K562 (cell line): ENCODE data around the gene ACRBP. TPM values are rescaled to one million over a fixed set of nuclear protein-coding genes. Genes with fewer than 3 reads are reported as not detected.
A peak's percentile ranks its signal among the peaks of the same experiment; 100 is the strongest.

ENCODE experiments used
- ATF7 ChIP-seq: fragments of 450-650 bp; IDR thresholded peaks from 2 replicates; pipeline ENCODE4 v1.7.1; 2014; ENCODE audit warnings: mild to moderate bottlenecking, moderate library complexity
- ETS1 ChIP-seq: conservative IDR thresholded peaks from 2 replicates; pipeline ENCODE4 v1.6.1; 2011; ENCODE audit warnings: low read depth, mild to moderate bottlenecking, low read length; ENCODE audit not compliant: control insufficient read depth
- FOXJ2 ChIP-seq: fragments of 200-800 bp; sonication (Bioruptor generic); IDR thresholded peaks from 2 replicates; pipeline ENCODE4 v1.6.1; 2016; ENCODE audit warnings: missing genetic modification characterization, missing compliant biosample characterization
- GABPB2 ChIP-seq: fragments of 250-450 bp; sonication (Bioruptor Pico); conservative IDR thresholded peaks from 2 replicates; pipeline ENCODE4 v1.5.1; 2021; ENCODE audit warnings: mild to moderate bottlenecking
- HDAC2 ChIP-seq: fragments of 450-650 bp; IDR thresholded peaks from 2 replicates; pipeline ENCODE4 v1.6.1; 2016; ENCODE audit warnings: mild to moderate bottlenecking
- HNRNPUL1 ChIP-seq: fragments of 200-400 bp; formaldehyde crosslinking; IDR thresholded peaks from 2 replicates; pipeline ENCODE4 v1.6.1; 2017; ENCODE audit warnings: low read length
- IRF9 ChIP-seq: fragments of 450-650 bp; IDR thresholded peaks from 2 replicates; pipeline ENCODE4 v1.6.1; 2016; ENCODE audit warnings: missing biosample characterization, missing genetic modification characterization
- KDM2B ChIP-seq: fragments of 250-450 bp; sonication (Bioruptor Pico); IDR thresholded peaks from 2 replicates; pipeline ENCODE4 v1.8.0; 2021; ENCODE audit warnings: mild to moderate bottlenecking, moderate library complexity
- KHSRP ChIP-seq: fragments of 450-650 bp; IDR thresholded peaks from 2 replicates; pipeline ENCODE4 v1.6.1; 2017
- MAFG ChIP-seq: fragments of 450-650 bp; conservative IDR thresholded peaks from 2 replicates; pipeline ENCODE4 v1.6.1; 2016; ENCODE audit warnings: missing genetic modification characterization, missing compliant biosample characterization
- PCBP1 ChIP-seq: fragments of 200-400 bp; formaldehyde crosslinking; IDR thresholded peaks from 2 replicates; pipeline ENCODE4 v1.6.1; 2018; ENCODE audit warnings: mild to moderate bottlenecking, low read depth, low read length; ENCODE audit not compliant: poor library complexity, severe bottlenecking
- PYGO2 ChIP-seq: fragments of 450-650 bp; IDR thresholded peaks from 2 replicates; pipeline ENCODE4 v1.6.1; 2016; ENCODE audit warnings: mild to moderate bottlenecking, missing genetic modification characterization, moderate library complexity, missing compliant biosample characterization
- RAD51 ChIP-seq: fragments of 450-650 bp; IDR thresholded peaks from 2 replicates; pipeline ENCODE4 v1.7.1; 2016; ENCODE audit warnings: low read depth, mild to moderate bottlenecking, borderline replicate concordance
- RBM15 ChIP-seq: fragments of 200-400 bp; formaldehyde crosslinking; IDR thresholded peaks from 2 replicates; pipeline ENCODE4 v1.6.1; 2018; ENCODE audit warnings: mild to moderate bottlenecking, low read length, moderate library complexity; ENCODE audit not compliant: insufficient read depth
- SMARCB1 ChIP-seq: IDR thresholded peaks from 2 replicates; pipeline ENCODE4 v1.6.1; 2011; ENCODE audit warnings: improper control_type of control experiment, low read depth; ENCODE audit not compliant: insufficient read length
- TEAD4 ChIP-seq, 2 experiments: sonication (generic) in 1 of 2; formaldehyde crosslinking in 1 of 2; IDR thresholded peaks; 2 replicates each; pipeline versions ENCODE4 v1.6.1 to v1.8.0; 2012 to 2022; ENCODE audit warnings: borderline replicate concordance in 1 of 2, inconsistent platforms in 1 of 2, low read length in 1 of 2, mild to moderate bottlenecking in 1 of 2, missing genetic modification reagents in 1 of 2
- ZBTB8A ChIP-seq: fragments of 450-650 bp; IDR thresholded peaks from 2 replicates; pipeline ENCODE4 v1.6.1; 2018; ENCODE audit warnings: mild to moderate bottlenecking, moderate library complexity; ENCODE audit not compliant: partially characterized antibody
- ZNF165 ChIP-seq: fragments of 250-450 bp; sonication (Bioruptor Pico); IDR thresholded peaks from 2 replicates; pipeline ENCODE4 v1.4.0; 2020; ENCODE audit warnings: borderline replicate concordance
- ZNF699 ChIP-seq: fragments of 250-450 bp; sonication (Bioruptor Pico); IDR thresholded peaks from 2 replicates; pipeline ENCODE4 v1.8.0; 2021; ENCODE audit warnings: mild to moderate bottlenecking, moderate library complexity; ENCODE audit not compliant: insufficient replicate concordance
- ZSCAN32 ChIP-seq: fragments of 450-650 bp; formaldehyde crosslinking; IDR thresholded peaks from 2 replicates; pipeline ENCODE4 v1.4.0; 2020; ENCODE audit warnings: mild to moderate bottlenecking, moderate library complexity
- polyA plus RNA-seq, 8 experiments: library from polyadenylated mRNA; depleted of rRNA in 4 of 8; stranded (reverse) in 5 of 8; unstranded in 3 of 8; fragments of >200 nt; fragmentation: Nextera tagmentation in 2 of 8; fragmentation: Illumina TruSeq in 1 of 8; extraction: Ambion mirVana in 2 of 8; extraction: Trizol in 1 of 8; gene quantifications; 2 replicates each; pipeline versions ENCODE4 v1.2.1 to v1.2.3, GENCODE V29; 2011 to 2014; ENCODE audit warnings: inconsistent platforms in 1 of 8, missing spikeins in 1 of 8
- total RNA-seq, 7 experiments: library from RNA; depleted of rRNA in 6 of 7; stranded (reverse); fragments of >200 nt in 6 of 7; fragmentation: Illumina TruSeq in 2 of 7; extraction: Trizol in 2 of 7; gene quantifications; 2 replicates each; pipeline versions ENCODE4 v1.2.1 to v1.2.3, GENCODE V29; 2011 to 2021; ENCODE audit warnings: low replicate concordance in 1 of 7
- TF ChIP-seq, protein P1 (sequence below): IDR thresholded peaks from 2 replicates; pipeline ENCODE4 v1.6.1; 2016; ENCODE audit warnings: missing genetic modification characterization, missing compliant biosample characterization
- TF ChIP-seq, protein P2 (sequence below): fragments of 250-450 bp; sonication (Bioruptor Pico); IDR thresholded peaks from 2 replicates; pipeline ENCODE4 v1.6.1; 2021; ENCODE audit warnings: mild to moderate bottlenecking
- TF ChIP-seq, protein P3 (sequence below): IDR thresholded peaks from 2 replicates; pipeline ENCODE4 v1.6.1; 2011; ENCODE audit warnings: borderline replicate concordance, low read depth, mild to moderate bottlenecking, moderate library complexity, low read length; ENCODE audit not compliant: insufficient read depth, poor library complexity, severe bottlenecking

Gene ACRBP
- total and polyA plus RNA-seq, 9 of the 15 experiments (the other 6 are each of a cell fraction or from before 2014, with no cell fraction given), result 3.1 to 31.8 (median 8.4) TPM

DNA sequence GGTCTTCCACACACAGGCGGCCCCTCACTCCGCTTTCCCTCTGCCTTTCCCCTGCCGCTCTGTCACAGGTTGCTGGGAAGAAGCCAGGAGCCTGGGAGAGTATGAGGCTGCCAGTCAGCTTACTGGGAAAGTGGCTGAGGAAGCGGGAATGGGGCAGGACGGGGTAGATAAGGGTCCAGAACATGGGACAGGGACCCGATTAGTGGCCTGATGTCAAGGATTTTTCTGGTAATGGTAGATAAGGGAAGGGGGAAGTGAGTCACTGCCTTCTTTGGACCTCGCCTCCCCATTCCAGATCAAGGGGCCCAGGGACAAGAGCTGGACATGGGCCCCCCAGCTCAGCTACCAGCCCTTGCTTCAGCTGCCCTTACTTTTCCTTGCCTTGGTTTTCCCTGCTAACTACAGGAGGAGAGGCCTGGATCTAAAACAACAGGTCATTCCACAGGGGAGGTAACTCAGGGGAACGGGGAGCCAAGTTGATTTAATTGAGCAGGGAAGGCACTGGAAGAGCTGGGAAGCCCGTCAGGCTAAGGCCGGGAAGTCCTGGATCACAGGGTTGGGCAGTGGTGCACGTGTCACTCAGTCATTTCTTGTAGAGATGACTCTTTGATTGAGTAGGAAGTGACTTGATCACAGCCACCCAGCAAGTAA lies 8.0 kb downstream of the ACRBP start (continued):
- TF ChIP-seq SMARCB1 (no peak), PYGO2 (no peak), PCBP1 (no peak), MAFG (tag) (no peak), GABPB2 (CRISPR knock-in tag) (no peak), TEAD4 (IDR thresholded peaks at IDR 0.05; ENCODE audit: low read length) (peak; percentile 92), TEAD4 (CRISPR knock-in tag; IDR thresholded peaks at IDR 0.05; ENCODE audit: borderline replicate concordance) (no peak), ZNF165 (CRISPR knock-in tag) (no peak), HNRNPUL1 (no peak), FOXJ2 (no peak), ATF7 (peak; percentile 70), RBM15 (no peak), RAD51 (no peak), KDM2B (no peak), HDAC2 (peak; percentile 83), ZNF699 (no peak), KHSRP (no peak), ZBTB8A (no peak), ETS1 (no peak), IRF9 (no peak), ZSCAN32 (CRISPR knock-in tag) (no peak)
- TF ChIP-seq, protein P1, sequence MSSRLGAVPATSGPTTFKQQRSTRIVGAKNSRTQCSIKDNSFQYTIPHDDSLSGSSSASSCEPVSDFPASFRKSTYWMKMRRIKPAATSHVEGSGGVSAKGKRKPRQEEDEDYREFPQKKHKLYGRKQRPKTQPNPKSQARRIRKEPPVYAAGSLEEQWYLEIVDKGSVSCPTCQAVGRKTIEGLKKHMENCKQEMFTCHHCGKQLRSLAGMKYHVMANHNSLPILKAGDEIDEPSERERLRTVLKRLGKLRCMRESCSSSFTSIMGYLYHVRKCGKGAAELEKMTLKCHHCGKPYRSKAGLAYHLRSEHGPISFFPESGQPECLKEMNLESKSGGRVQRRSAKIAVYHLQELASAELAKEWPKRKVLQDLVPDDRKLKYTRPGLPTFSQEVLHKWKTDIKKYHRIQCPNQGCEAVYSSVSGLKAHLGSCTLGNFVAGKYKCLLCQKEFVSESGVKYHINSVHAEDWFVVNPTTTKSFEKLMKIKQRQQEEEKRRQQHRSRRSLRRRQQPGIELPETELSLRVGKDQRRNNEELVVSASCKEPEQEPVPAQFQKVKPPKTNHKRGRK, result no peak
- TF ChIP-seq, protein P2, sequence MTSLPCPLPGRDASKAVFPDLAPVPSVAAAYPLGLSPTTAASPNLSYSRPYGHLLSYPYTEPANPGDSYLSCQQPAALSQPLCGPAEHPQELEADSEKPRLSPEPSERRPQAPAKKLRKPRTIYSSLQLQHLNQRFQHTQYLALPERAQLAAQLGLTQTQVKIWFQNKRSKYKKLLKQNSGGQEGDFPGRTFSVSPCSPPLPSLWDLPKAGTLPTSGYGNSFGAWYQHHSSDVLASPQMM (CRISPR knock-in tag), result no peak
- TF ChIP-seq, protein P3, sequence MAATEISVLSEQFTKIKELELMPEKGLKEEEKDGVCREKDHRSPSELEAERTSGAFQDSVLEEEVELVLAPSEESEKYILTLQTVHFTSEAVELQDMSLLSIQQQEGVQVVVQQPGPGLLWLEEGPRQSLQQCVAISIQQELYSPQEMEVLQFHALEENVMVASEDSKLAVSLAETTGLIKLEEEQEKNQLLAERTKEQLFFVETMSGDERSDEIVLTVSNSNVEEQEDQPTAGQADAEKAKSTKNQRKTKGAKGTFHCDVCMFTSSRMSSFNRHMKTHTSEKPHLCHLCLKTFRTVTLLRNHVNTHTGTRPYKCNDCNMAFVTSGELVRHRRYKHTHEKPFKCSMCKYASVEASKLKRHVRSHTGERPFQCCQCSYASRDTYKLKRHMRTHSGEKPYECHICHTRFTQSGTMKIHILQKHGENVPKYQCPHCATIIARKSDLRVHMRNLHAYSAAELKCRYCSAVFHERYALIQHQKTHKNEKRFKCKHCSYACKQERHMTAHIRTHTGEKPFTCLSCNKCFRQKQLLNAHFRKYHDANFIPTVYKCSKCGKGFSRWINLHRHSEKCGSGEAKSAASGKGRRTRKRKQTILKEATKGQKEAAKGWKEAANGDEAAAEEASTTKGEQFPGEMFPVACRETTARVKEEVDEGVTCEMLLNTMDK, result no peak
